ENCODE results near the gene HBE1.
"Not testable (repeated sequence)": the region's sequence is repeated elsewhere in the genome, so short reads cannot be mapped to it uniquely, and the experiment has no call there.

Gene HBE1

GRCh38 chr11:5284637-5285036 lies 14.9 kb upstream of the HBE1 start:
- no peak for DNase-seq

- DNase-seq: no peak
Observed at GRCh38 chr11:5283882-5284281, 14.1 kb upstream of the HBE1 start.

- DNase-seq: no peak
Observed at GRCh38 chr11:5283086-5283485, 13.3 kb upstream of the HBE1 start.

GRCh38 chr11:5282628-5283027 lies 12.9 kb upstream of the HBE1 start:
- DNase-seq: no peak

GRCh38 chr11:5281596-5281995 lies 11.9 kb upstream of the HBE1 start:
- DNase-seq: no peak

- no peak for DNase-seq
Observed at GRCh38 chr11:5280582-5281102, 10.9 kb upstream of the HBE1 start.

- DNase-seq: no peak
Observed at GRCh38 chr11:5279471-5280090, 9.8 kb upstream of the HBE1 start.

- no peak for DNase-seq
Observed at GRCh38 chr11:5277807-5278382, 8.2 kb upstream of the HBE1 start.

- no peak for DNase-seq
Observed at GRCh38 chr11:5276697-5277096, 7.0 kb upstream of the HBE1 start.

- DNase-seq: no peak
Observed at GRCh38 chr11:5275369-5276110, 5.8 kb upstream of the HBE1 start.

- no peak for DNase-seq
Observed at GRCh38 chr11:5274395-5274794, 4.7 kb upstream of the HBE1 start.

- DNase-seq: no peak
Observed at GRCh38 chr11:5272395-5273017, 2.8 kb upstream of the HBE1 start.

- no peak for DNase-seq
Observed at GRCh38 chr11:5267033-5267563, 2.6 kb downstream of the HBE1 start.

GRCh38 chr11:5266609-5267008 lies 3.1 kb downstream of the HBE1 start:
- DNase-seq: no peak

- DNase-seq: no peak
Observed at GRCh38 chr11:5265832-5266231, 3.9 kb downstream of the HBE1 start.

GRCh38 chr11:5258543-5259262 lies 11.0 kb downstream of the HBE1 start:
- DNase-seq: no peak

- no peak for DNase-seq
Observed at GRCh38 chr11:5257296-5257695, 12.4 kb downstream of the HBE1 start.

GRCh38 chr11:5254646-5255413 lies 14.9 kb downstream of the HBE1 start, which contains the start of gene HBG2:
Gene HBG2, minus strand, starts transcription at chr11:5254781. Its CDS starts 53 bp downstream, at chr11:5254728.
- DNase-seq: not testable (repeated sequence)

- not testable (repeated sequence) for DNase-seq
Observed at GRCh38 chr11:5254023-5254422, 15.7 kb downstream of the HBE1 start.

- not testable (repeated sequence) for DNase-seq
Observed at GRCh38 chr11:5253440-5253839, 16.3 kb downstream of the HBE1 start.

- DNase-seq: no peak
Observed at GRCh38 chr11:5252919-5253265, 16.9 kb downstream of the HBE1 start.
